Activated naive CD4-positive, alpha-beta T cell treated with anti-CD3 and anti-CD28 coated beads for 36 hours (primary cell): Measurements from ENCODE around the gene PDE3B. TPM values are rescaled to one million over a fixed set of nuclear protein-coding genes. Genes with fewer than 3 reads are reported as not detected.
A peak's percentile ranks its signal among the peaks of the same experiment; 100 is the strongest.
"Not testable (repeated sequence)": the region's sequence is repeated elsewhere in the genome, so short reads cannot be mapped to it uniquely, and the experiment has no call there.

Experiments used
- CTCF ChIA-PET: fragments of 350-600 bp; sonication (Branson Sonifier 250); formaldehyde crosslinking; loops from one replicate; lab custom pipeline; 2021; ENCODE audit warnings: antibody characterized with exemption; lab: Charles Lee
- DNase-seq: peaks from one replicate; pipeline ENCODE4 v3.0.0-alpha.2; 2020
- H3K27ac Mint-ChIP-seq: one replicate; pipeline ENCODE4 v1.8.0; 2021; ENCODE audit warnings: mild to moderate bottlenecking, mixed read lengths
- H3K27me3 Mint-ChIP-seq: one replicate; pipeline ENCODE4 v1.8.0; 2021; ENCODE audit warnings: low read depth, mixed read lengths
- H3K36me3 Mint-ChIP-seq: one replicate; pipeline ENCODE4 v1.8.0; 2021; ENCODE audit warnings: low read depth, mixed read lengths
- H3K4me1 Mint-ChIP-seq: one replicate; pipeline ENCODE4 v1.8.0; 2021; ENCODE audit warnings: low read depth, mixed read lengths
- H3K4me3 Mint-ChIP-seq: one replicate; pipeline ENCODE4 v1.8.0; 2021; ENCODE audit warnings: mild to moderate bottlenecking, moderate library complexity, mixed read lengths
- H3K9me3 Mint-ChIP-seq: one replicate; pipeline ENCODE4 v1.8.0; 2021; ENCODE audit warnings: mixed read lengths
- intact Hi-C: fragments of 100-400 bp; cut with micrococcal nuclease; formaldehyde crosslinking; loops from one replicate; pipeline ENCODE4 v1.15.1; 2023
- total RNA-seq, 2 experiments: library from RNA; stranded (reverse); gene quantifications; one replicate each; pipeline ENCODE4 v1.2.3, GENCODE V29; 2021

PDE3B gene
- total RNA-seq, result 10 to 100 TPM; 16.5 to 17.4 TPM

GRCh38 chr11:14643697-14644225 lies at the start of gene PDE3B:
TSS of gene PDE3B (plus strand) at chr11:14643804. CDS start at chr11:14644076, 272 bp downstream.
- CTCF ChIA-PET, result interaction anchor here (0.7 to 3.6 kb wide), 14 partner anchors 21 to 431 kb away, joined by 3 to 39 read pairs (median 4); partner anchors contain the start of genes CYP2R1 and PSMA1
- no peaks in the 10 kb centered on the region for H3K9me3 Mint-ChIP-seq
- peak; percentile 85 for DNase-seq
- peaks cover 35% of the 10 kb centered on the region for H3K36me3 Mint-ChIP-seq
- H3K27me3 Mint-ChIP-seq, result no peaks in the 10 kb centered on the region
- H3K4me3 Mint-ChIP-seq, result peak within 1 kb of the TSS; percentile 81
- intact Hi-C loops, result loop anchor here (1.0 to 2.0 kb wide), 5 partner anchors 25 to 409 kb away; partner anchors contain the start of gene PSMA1
- peak within 1 kb of the TSS; percentile 91 for H3K27ac Mint-ChIP-seq
- H3K4me1 Mint-ChIP-seq, result peaks cover 45% of the 10 kb centered on the region

GRCh38 chr11:14595261-14595660 lies 48.3 kb upstream of the PDE3B start:
- intact Hi-C loops, CTCF ChIA-PET, H3K27me3 Mint-ChIP-seq, H3K27ac Mint-ChIP-seq, H3K4me3 Mint-ChIP-seq, DNase-seq: not testable (repeated sequence)
- peaks cover 68% of the 10 kb centered on the region for H3K36me3 Mint-ChIP-seq
- peaks cover 12% of the 10 kb centered on the region for H3K4me1 Mint-ChIP-seq
- H3K9me3 Mint-ChIP-seq, result peaks cover 40% of the 10 kb centered on the region

GRCh38 chr11:14607713-14608112 lies 35.9 kb upstream of the PDE3B start:
- CTCF ChIA-PET, result no interaction called here
- no peak overlapping the region for H3K27ac Mint-ChIP-seq

GRCh38 chr11:14609902-14610301 lies 33.7 kb upstream of the PDE3B start:
- H3K9me3 Mint-ChIP-seq, result peaks cover 8% of the 10 kb centered on the region
- H3K4me3 Mint-ChIP-seq, result no peak overlapping the region
- peaks cover 59% of the 10 kb centered on the region for H3K36me3 Mint-ChIP-seq
- no peaks in the 10 kb centered on the region for H3K27me3 Mint-ChIP-seq
- CTCF ChIA-PET, result no interaction called here
- H3K4me1 Mint-ChIP-seq, result peaks cover 18% of the 10 kb centered on the region
- no peak for DNase-seq
- no peak overlapping the region for H3K27ac Mint-ChIP-seq
- intact Hi-C loops, result loop anchor here (5.0 kb wide), 1 partner anchor 53 kb away; no protein-coding TSS in a partner anchor

More at GRCh38 chr11:14607713-14608112, 35.9 kb upstream of the PDE3B start:
- DNase-seq, result no peak
- Mint-ChIP-seq H3K9me3 (peaks cover 8% of the 10 kb centered on the region), H3K4me3 (no peak overlapping the region), H3K4me1 (peaks cover 8% of the 10 kb centered on the region), H3K36me3 (peaks cover 69% of the 10 kb centered on the region), H3K27me3 (no peaks in the 10 kb centered on the region)
- intact Hi-C loops, result no loop called here

- peaks cover 4% of the 10 kb centered on the region for H3K9me3 Mint-ChIP-seq
- DNase-seq, result peak; percentile 54
- peaks cover 46% of the 10 kb centered on the region for H3K36me3 Mint-ChIP-seq
- no peaks in the 10 kb centered on the region for H3K27me3 Mint-ChIP-seq
- CTCF ChIA-PET, result interaction anchor here (0.7 to 1.1 kb wide), 2 partner anchors 33 to 394 kb away, joined by 4 to 5 read pairs; no protein-coding TSS in a partner anchor
- intact Hi-C loops, result loop anchor here (2.0 to 5.0 kb wide), 4 partner anchors 27 to 67 kb away; no protein-coding TSS in a partner anchor
- peak overlapping the region; percentile 74 for H3K27ac Mint-ChIP-seq
- H3K4me1 Mint-ChIP-seq, result peaks cover 32% of the 10 kb centered on the region
- H3K4me3 Mint-ChIP-seq, result no peak overlapping the region
These were observed 31.7 kb upstream of the PDE3B start for GRCh38 chr11:14611939-14612338.

- DNase-seq, result no peak
- Mint-ChIP-seq H3K27me3 (no peaks in the 10 kb centered on the region), H3K9me3 (peaks cover under 1% of the 10 kb centered on the region), H3K4me3 (no peak overlapping the region), H3K27ac (no peak overlapping the region), H3K4me1 (peaks cover 34% of the 10 kb centered on the region), H3K36me3 (peaks cover 40% of the 10 kb centered on the region)
- intact Hi-C loops, result loop anchor here (2.0 to 5.0 kb wide), 4 partner anchors 26 to 68 kb away; no protein-coding TSS in a partner anchor
- CTCF ChIA-PET, result no interaction called here
These were observed 30.9 kb upstream of the PDE3B start for GRCh38 chr11:14612694-14613093.

GRCh38 chr11:14614091-14614622 lies 29.4 kb upstream of the PDE3B start:
- intact Hi-C loops, result loop anchor here (5.0 kb wide), 1 partner anchor 57 kb away; no protein-coding TSS in a partner anchor
- no peaks in the 10 kb centered on the region for H3K27me3 Mint-ChIP-seq
- H3K27ac Mint-ChIP-seq, result no peak overlapping the region
- peaks cover 32% of the 10 kb centered on the region for H3K36me3 Mint-ChIP-seq
- H3K4me1 Mint-ChIP-seq, result peaks cover 45% of the 10 kb centered on the region
- H3K9me3 Mint-ChIP-seq, result no peaks in the 10 kb centered on the region
- CTCF ChIA-PET, result no interaction called here
- H3K4me3 Mint-ChIP-seq, result no peak overlapping the region
- no peak for DNase-seq

GRCh38 chr11:14617241-14618027 lies 26.2 kb upstream of the PDE3B start:
- CTCF ChIA-PET, result interaction anchor here (1.2 kb wide), 1 partner anchor 35 kb away, joined by 4 read pairs; no protein-coding TSS in a partner anchor
- Mint-ChIP-seq H3K27ac (no peak overlapping the region), H3K36me3 (peaks cover 11% of the 10 kb centered on the region), H3K9me3 (no peaks in the 10 kb centered on the region), H3K4me1 (peaks cover 56% of the 10 kb centered on the region), H3K4me3 (no peak overlapping the region), H3K27me3 (no peaks in the 10 kb centered on the region)
- DNase-seq, result no peak
- intact Hi-C loops, result no loop called here

GRCh38 chr11:14618060-14618459 lies 25.5 kb upstream of the PDE3B start:
- Mint-ChIP-seq H3K27me3 (no peaks in the 10 kb centered on the region), H3K4me1 (peaks cover 59% of the 10 kb centered on the region), H3K36me3 (peaks cover 11% of the 10 kb centered on the region), H3K9me3 (no peaks in the 10 kb centered on the region), H3K27ac (no peak overlapping the region), H3K4me3 (no peak overlapping the region)
- intact Hi-C loops, result no loop called here
- no peak for DNase-seq
- CTCF ChIA-PET, result interaction anchor here (1.2 kb wide), 1 partner anchor 36 kb away, joined by 4 read pairs; no protein-coding TSS in a partner anchor

GRCh38 chr11:14619603-14620531 lies 23.7 kb upstream of the PDE3B start:
- H3K27me3 Mint-ChIP-seq, result no peaks in the 10 kb centered on the region
- H3K27ac Mint-ChIP-seq, result no peak overlapping the region
- CTCF ChIA-PET, result interaction anchor here (0.7 to 1.4 kb wide), 3 partner anchors 166 to 287 kb away, joined by 3 to 5 read pairs (median 3); no protein-coding TSS in a partner anchor
- DNase-seq, result no peak
- intact Hi-C loops, result no loop called here
- H3K36me3 Mint-ChIP-seq, result peaks cover 11% of the 10 kb centered on the region
- H3K9me3 Mint-ChIP-seq, result no peaks in the 10 kb centered on the region
- peaks cover 61% of the 10 kb centered on the region for H3K4me1 Mint-ChIP-seq
- no peak overlapping the region for H3K4me3 Mint-ChIP-seq

GRCh38 chr11:14622223-14622954 lies 21.2 kb upstream of the PDE3B start:
- DNase-seq, result no peak
- intact Hi-C loops, result no loop called here
- H3K27me3 Mint-ChIP-seq, result no peaks in the 10 kb centered on the region
- H3K4me1 Mint-ChIP-seq, result peaks cover 68% of the 10 kb centered on the region
- CTCF ChIA-PET, result interaction anchor here (0.6 to 2.0 kb wide), 5 partner anchors 14 to 286 kb away, joined by 3 to 13 read pairs (median 5); no protein-coding TSS in a partner anchor
- no peak overlapping the region for H3K27ac Mint-ChIP-seq
- peaks cover 5% of the 10 kb centered on the region for H3K36me3 Mint-ChIP-seq
- H3K4me3 Mint-ChIP-seq, result no peak overlapping the region
- no peaks in the 10 kb centered on the region for H3K9me3 Mint-ChIP-seq
